ENCODE measurements around the gene EDA. TPM values are rescaled to one million over a fixed set of nuclear protein-coding genes. Genes with fewer than 3 reads are reported as not detected.

EDA gene
- total RNA-seq, 1 donor from 2014 or later = 1.1 TPM

DNA sequence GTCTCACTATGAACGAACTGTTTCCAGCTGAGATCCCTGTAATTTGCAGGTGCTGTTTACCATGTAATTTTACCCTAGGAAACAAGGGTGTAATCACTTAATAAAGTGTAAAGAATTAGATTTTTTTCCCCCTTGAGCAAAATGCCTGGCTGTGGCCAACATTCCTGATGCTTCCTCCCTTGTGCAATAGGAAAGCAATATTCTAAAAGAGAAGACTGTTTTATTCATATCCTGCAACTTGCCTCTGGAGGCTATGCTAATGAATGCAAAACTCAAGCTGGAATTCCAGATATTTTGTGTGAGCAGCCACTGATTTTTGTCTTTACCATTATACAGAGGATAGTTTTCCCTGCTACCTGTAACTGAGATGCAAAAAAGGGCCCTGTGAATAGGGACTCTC, 335.8 kb downstream of the EDA start:
- Mint-ChIP-seq H3K9me3 (ENCODE audit: low read depth) (peaks cover 8% of the 10 kb centered on the region), H3K4me3 (ENCODE audit: unreplicated experiment) (no peak overlapping the region), H3K27me3 (ENCODE audit: low read depth) (no peaks in the 10 kb centered on the region), H3K4me1 (ENCODE audit: low read depth) (no peaks in the 10 kb centered on the region), H3K27ac (ENCODE audit: unreplicated experiment) (no peak overlapping the region), H3K36me3 (ENCODE audit: low read depth) (no peaks in the 10 kb centered on the region)
- DNase-seq (ENCODE audit: low spot score) = no peak
- TF ChIP-seq, protein P1, sequence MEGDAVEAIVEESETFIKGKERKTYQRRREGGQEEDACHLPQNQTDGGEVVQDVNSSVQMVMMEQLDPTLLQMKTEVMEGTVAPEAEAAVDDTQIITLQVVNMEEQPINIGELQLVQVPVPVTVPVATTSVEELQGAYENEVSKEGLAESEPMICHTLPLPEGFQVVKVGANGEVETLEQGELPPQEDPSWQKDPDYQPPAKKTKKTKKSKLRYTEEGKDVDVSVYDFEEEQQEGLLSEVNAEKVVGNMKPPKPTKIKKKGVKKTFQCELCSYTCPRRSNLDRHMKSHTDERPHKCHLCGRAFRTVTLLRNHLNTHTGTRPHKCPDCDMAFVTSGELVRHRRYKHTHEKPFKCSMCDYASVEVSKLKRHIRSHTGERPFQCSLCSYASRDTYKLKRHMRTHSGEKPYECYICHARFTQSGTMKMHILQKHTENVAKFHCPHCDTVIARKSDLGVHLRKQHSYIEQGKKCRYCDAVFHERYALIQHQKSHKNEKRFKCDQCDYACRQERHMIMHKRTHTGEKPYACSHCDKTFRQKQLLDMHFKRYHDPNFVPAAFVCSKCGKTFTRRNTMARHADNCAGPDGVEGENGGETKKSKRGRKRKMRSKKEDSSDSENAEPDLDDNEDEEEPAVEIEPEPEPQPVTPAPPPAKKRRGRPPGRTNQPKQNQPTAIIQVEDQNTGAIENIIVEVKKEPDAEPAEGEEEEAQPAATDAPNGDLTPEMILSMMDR (IDR thresholded peaks at IDR 0.05) = no peak

DNA sequence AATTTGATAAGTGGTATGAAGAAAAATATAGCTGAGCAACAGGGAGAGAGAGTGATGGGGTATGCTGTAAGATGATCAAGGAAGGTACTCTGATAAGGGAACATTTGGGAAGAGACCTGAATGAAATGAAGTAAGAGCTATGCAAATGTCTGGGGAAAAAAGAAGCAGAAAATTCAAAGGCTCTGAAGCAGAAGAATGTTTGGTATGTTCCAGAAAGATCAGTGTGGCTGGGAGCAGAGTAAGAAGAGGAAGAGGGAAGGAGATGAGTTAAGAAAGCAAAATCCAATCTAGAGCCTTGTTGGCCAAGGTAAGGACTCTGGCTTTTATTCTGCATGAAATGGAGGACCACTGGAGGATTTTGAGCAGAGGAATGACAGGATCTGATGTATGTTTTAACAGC, 343.8 kb downstream of the EDA start:
- Mint-ChIP-seq H3K27ac (ENCODE audit: unreplicated experiment) (no peak overlapping the region), H3K36me3 (ENCODE audit: low read depth) (no peaks in the 10 kb centered on the region), H3K4me1 (ENCODE audit: low read depth) (no peaks in the 10 kb centered on the region), H3K9me3 (ENCODE audit: low read depth) (peaks cover 5% of the 10 kb centered on the region), H3K27me3 (ENCODE audit: low read depth) (no peaks in the 10 kb centered on the region), H3K4me3 (ENCODE audit: unreplicated experiment) (no peak overlapping the region)
- no peak for DNase-seq (ENCODE audit: low spot score)
- TF ChIP-seq, protein P1 (IDR thresholded peaks at IDR 0.05) = no peak

DNA sequence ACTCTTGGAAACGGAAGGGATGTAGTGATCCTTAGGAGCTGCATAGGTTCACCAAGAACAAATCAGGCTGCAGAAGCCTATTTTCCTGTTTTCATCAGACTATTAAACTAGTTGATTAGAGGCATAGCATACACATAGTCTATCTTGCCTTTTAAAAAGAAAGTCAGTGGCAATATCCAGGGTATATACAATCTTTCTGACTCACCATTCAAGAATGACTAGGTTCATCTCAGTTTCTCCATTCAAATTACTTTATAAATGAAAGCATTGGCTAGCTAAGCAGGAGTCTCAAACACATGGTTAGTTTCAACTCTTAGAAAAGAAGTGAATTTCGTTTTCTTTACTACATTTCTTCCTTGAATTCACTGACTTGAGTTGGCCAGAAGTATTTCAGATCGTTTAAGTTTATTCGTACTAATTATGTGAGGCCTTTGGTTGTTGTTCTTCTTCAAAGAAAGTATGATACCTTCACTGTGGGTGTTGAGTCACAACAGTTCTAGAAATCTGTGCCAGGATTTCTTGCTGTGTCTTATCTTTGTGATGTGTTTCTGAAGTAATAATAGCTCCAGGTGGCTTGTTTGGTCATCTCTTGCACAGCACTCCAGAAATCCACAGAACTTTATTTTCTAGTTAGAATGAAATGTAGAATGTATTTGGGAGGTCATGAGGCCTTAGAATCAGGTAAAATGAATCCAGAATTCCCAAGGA, 345.6 kb downstream of the EDA start:
- Mint-ChIP-seq H3K9me3 (ENCODE audit: low read depth) (peaks cover 13% of the 10 kb centered on the region), H3K4me3 (ENCODE audit: unreplicated experiment) (no peak overlapping the region), H3K27ac (ENCODE audit: unreplicated experiment) (no peak overlapping the region), H3K4me1 (ENCODE audit: low read depth) (no peaks in the 10 kb centered on the region), H3K27me3 (ENCODE audit: low read depth) (no peaks in the 10 kb centered on the region), H3K36me3 (ENCODE audit: low read depth) (no peaks in the 10 kb centered on the region)
- TF ChIP-seq, protein P1 (IDR thresholded peaks at IDR 0.05) = no peak
- no peak for DNase-seq (ENCODE audit: low spot score)

DNA sequence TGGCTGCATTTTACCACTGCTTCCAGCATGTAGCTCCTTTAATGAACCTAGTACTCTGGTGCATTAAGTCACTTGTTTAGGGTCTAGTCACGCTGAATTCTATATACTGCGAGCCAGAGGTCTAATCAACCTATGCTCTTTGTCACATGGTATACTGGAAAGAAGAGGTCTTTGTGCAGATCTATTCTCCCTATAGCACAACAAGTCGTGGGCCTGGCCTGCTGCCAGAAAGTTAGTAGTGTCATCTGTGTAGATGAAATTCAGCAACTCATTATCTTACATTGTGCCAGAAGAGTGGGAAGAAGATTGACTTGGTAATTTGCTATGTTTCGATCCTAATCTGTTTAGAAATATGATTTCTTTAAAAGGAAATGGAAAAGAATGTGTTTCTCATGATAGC, 353.0 kb downstream of the EDA start:
- no peak for DNase-seq (ENCODE audit: low spot score)
- no peak overlapping the region for H3K27ac Mint-ChIP-seq (ENCODE audit: unreplicated experiment)
- H3K4me1 Mint-ChIP-seq (ENCODE audit: low read depth) = no peaks in the 10 kb centered on the region
- H3K9me3 Mint-ChIP-seq (ENCODE audit: low read depth) = peaks cover 10% of the 10 kb centered on the region
- no peaks in the 10 kb centered on the region for H3K36me3 Mint-ChIP-seq (ENCODE audit: low read depth)
- TF ChIP-seq, protein P1 (IDR thresholded peaks at IDR 0.05) = no peak
- H3K4me3 Mint-ChIP-seq (ENCODE audit: unreplicated experiment) = no peak overlapping the region
- H3K27me3 Mint-ChIP-seq (ENCODE audit: low read depth) = no peaks in the 10 kb centered on the region

DNA sequence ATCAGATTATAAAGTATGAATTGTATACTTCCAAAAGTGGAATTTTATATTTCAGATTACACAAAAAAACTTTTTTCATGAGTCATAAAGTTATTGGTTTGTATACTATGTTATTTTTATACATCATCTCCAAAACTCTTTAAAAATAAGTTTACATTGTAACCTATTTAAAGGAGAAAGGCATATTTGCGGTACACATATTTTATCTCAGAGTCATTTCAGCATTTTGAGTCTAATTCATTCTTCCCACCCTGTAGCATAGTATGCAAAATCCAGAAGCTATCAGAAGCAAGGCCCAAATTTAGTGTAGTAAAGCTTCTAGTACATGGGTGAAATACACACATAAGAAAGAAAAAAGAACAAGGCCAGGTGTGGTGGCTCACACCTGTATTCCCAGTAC, 353.5 kb downstream of the EDA start:
- Mint-ChIP-seq H3K9me3 (ENCODE audit: low read depth) (peaks cover 13% of the 10 kb centered on the region), H3K27ac (ENCODE audit: unreplicated experiment) (no peak overlapping the region), H3K27me3 (ENCODE audit: low read depth) (no peaks in the 10 kb centered on the region), H3K36me3 (ENCODE audit: low read depth) (no peaks in the 10 kb centered on the region), H3K4me3 (ENCODE audit: unreplicated experiment) (no peak overlapping the region), H3K4me1 (ENCODE audit: low read depth) (no peaks in the 10 kb centered on the region)
- DNase-seq (ENCODE audit: low spot score) = no peak
- TF ChIP-seq, protein P1 (IDR thresholded peaks at IDR 0.05) = no peak

Measured in chondrocyte (in vitro differentiated cells).